ENCODE measurements around the gene SH3BP5L.

The SH3BP5L gene

DNA sequence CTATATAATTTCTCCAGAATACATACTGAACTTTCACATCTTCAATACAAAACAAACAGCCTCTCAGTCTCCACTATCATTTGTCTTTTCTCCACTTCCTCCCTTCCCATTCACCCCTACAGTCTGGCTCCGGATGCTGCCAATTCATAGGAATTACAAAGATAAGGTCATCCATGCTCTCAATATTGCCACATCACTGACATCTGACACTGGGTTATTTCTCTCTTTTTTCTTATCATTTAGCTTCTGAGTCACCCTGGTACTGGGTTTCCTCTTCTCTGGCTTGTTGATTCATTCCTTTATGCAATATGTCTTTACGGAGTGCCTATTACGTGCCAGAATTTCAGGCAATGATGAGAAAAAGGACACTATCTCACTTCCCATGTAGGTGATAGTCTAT lies 3.1 kb upstream of the SH3BP5L start:
- DNase-seq (ENCODE audit: low read depth in 2 of 2), result no peak

- DNase-seq (ENCODE audit: low read depth in 2 of 2), result no peak
These were observed 174 bp downstream of the SH3BP5L start for GRCh38 chr1:248825573-248825908.

GRCh38 chr1:248825136-248825535 lies 579 bp downstream of the SH3BP5L start:
- no peak for DNase-seq (ENCODE audit: low read depth in 2 of 2)

GRCh38 chr1:248824701-248825100 lies 1.0 kb downstream of the SH3BP5L start:
- no peak for DNase-seq (ENCODE audit: low read depth in 2 of 2)

DNA sequence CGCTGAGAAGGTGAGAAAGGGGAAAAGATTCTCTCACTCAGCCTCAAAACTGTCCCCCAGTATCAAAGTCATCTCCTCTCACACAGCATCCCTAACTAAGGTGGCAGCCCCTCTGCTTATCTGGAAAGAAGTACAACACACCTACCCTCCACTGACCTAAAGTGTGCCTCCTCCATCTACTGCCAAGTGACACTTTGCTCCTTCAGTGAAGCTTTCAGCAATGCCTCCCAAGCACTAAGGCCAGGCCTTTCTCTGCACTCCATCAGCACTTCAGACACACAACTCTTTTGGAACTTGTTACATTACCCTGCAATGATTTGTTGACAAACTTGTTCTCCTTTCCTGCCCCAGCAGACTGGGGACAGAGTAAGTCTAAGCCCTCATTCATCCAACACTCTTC lies 1.4 kb downstream of the SH3BP5L start:
- DNase-seq (ENCODE audit: low read depth in 2 of 2), result no peak

DNA sequence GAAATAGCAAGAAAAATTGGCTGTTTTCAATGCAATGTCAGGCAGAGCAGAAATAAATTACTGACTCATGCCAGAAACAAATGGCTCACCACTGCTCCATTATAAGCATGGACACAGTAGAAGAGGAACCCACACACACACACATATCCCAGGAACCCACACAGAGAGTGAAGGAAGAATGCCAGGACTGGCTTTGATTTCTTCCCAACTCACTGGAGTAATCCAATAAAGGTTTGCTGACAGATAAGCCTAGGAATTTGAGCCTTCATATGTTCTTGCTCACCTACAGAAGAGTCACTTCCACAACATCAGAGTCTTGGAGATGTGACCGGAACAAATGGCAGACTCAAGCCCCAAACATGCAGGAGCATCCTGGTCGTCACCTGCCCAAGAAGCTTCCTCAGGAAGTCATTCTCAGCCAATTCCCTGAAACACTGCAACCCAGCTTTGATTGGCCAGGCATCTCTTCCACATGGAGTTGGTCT lies 2.2 kb downstream of the SH3BP5L start:
- DNase-seq (ENCODE audit: low read depth in 2 of 2), result no peak

DNA sequence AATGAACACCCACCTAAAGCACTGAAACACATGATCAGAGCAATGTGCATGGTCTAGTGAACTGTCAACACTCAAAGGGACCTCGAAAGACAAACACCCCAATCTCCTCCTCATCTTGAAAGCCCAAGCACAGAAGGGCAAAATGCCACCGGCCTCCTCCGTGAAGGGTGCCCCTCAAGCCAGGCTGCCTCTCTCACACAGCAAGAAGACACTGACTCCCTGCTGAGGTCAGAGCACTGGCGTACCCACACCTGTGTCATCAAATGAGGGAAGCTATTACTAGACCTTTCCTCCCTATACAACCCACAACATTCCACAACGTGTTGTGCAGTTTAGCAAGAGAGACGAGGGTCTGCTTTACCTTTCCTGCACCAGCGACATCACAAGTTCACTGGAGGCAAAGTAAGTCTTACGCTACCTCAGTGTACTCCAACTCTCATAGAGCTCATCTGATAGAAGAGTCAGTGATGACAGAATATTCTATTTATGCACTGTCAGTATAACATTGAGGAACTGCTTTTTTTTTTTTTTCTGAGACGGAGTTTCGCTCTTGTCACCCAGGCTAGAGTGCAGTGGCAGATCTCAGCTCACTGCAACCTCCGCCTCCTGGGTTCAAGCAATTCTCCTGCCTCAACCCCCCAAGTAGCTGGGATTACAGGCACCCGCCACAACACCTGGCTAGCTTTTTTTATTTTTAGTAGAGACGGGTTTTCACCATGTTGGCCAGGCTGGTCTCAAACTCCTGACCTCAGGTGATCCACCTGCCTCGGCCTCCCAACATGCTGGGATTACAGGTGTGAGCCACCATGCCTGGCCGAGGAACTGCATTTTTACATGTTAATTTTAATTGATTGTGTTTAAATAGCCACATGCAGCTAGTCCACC lies 3.3 kb downstream of the SH3BP5L start:
- DNase-seq (ENCODE audit: low read depth in 2 of 2), result no peak

DNA sequence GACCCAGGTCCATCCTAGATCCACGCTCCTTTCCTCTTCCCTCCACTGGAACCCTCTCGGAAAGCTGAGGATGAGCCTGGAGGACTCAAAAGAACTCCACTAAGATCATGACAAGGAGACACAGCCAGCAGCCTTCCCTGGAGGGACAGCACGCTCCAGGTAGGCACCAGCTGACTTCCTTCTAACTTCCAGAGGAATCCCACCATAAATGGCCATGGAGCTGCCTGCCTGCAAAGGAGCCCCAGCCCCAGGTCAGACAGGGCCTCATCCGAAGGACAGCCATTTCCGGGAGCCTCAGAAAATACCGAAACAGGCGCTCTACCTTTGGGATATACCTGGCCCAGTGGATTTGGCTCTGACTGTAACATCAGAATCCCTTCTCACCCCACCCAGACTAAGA lies 4.1 kb downstream of the SH3BP5L start:
- no peak for DNase-seq (ENCODE audit: low read depth in 2 of 2)

DNA sequence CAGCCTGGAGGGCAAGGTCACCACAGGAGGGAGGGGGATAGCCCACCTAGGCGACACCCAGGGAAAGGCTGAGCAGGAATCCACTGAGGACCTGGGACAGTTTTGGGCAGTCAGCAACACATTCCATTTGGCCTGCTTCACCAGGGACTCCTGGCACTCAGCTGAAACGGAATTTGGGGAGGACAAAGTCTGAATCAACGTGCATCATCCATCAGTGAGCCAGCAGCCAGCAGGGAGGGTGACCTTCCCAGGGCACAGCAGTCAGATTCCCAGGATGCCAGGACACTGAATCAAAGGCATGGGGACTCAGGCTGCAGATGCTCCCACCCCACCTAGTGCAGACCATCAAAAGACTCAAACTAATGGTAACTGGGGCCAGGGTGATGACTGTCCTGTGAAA lies 4.6 kb downstream of the SH3BP5L start:
- DNase-seq (ENCODE audit: low read depth in 2 of 2), result no peak

GRCh38 chr1:248820041-248820585 lies 5.6 kb downstream of the SH3BP5L start:
- DNase-seq (ENCODE audit: low read depth in 2 of 2), result no peak

DNA sequence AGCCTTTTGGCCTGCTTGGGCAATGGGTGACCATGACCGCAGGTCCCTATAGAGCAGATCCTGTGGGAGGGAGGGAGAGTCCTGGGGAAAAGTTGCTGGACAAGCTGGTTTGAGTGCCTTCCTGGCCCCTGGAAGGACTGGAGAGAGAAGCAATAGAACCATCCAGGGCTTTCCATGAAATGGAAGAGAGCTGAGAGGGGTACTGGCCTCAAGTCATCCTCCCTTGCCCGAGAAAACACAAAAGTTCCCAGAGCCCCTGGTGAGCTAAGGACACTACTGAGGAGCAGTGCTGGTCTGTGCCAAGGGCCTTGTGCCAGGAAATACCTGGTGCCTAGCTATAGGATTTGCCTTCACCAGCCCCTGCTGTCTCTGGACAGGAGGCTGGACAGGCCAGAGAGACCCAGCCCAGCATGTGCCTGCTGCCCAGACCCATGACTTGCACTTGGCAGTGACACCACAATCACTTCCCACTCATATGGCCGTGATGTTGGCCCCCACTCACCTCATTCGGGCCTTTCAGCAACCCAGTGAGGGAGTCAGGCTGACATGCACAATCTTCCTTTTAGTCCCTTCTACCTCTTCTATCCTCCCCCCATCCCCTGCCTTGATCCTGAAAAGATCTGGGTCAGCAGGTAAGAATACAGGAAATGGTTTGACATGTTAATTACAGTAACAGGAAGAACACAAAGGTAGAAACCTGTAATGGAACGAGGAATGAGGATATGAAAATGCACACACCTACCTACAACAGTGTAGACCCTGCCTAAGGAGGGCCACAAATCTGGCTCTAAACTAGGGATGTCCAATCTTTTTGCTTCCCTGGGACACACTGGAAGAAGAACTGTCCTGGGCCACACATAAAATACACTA lies 7.0 kb downstream of the SH3BP5L start:
- DNase-seq (ENCODE audit: low read depth in 2 of 2), result no peak

DNA sequence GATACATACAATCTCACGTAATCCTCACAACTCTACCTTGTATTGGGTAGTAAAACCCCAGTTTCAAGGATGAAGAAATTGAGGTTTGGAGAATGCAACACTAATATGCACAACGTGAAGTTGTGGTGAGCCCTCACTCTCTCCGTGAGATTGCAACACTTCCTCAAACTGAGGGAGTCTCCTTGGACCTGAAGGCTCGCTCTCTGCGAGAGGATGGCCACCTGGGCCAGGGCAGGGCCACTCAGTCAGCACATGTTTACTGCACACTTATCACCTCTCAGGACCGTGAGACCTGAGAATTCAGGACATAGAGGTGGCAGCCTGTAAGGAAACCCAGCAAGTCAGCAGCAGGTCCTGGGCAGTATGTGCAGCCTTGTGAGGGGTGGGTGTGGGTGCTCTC lies 8.7 kb downstream of the SH3BP5L start:
- DNase-seq (ENCODE audit: low read depth in 2 of 2), result no peak

DNA sequence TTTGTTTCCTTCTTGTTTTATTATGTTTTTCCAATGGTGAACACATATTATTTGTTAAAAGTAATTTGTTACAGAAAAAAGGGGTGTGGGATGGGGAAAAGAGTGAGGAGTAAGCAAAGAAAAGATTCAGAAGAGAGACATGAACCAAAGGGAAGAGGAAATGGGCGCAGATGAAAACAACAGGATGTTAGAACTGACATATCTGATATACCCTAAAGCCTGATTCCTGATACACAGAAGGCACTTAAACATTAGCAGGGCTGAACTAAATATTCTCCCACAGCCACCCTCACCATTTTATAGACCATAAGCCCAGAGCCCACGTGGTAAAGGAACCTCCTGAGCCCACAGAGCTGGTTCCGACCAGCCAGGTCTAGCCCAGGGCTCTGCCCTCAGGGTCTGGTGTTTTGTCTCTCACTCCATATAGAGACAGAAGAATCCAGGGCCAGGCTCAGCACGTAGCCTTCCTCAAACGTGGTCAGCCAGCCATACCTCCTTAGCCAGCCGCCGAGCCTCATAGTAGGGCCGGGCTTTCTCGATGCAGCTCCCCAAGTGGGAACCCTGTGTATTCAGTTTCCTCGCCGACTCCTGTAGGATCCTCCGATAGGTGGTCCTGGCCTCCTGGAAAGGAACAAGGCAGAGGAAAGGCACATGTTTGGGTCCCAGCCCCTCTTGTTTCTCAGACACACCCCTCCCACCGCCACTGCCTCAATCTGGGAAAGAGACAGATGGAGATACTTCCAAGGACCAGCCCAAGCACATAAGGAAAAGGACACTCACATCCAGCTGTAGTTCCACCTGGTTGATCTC lies 9.5 kb downstream of the SH3BP5L start:
- DNase-seq (ENCODE audit: low read depth in 2 of 2), result no peak

GRCh38 chr1:248815407-248816034 lies 10.2 kb downstream of the SH3BP5L start:
- no peak for DNase-seq (ENCODE audit: low read depth in 2 of 2)

GRCh38 chr1:248814351-248814750 lies 11.4 kb downstream of the SH3BP5L start:
- no peak for DNase-seq (ENCODE audit: low read depth in 2 of 2)

- no peak for DNase-seq (ENCODE audit: low read depth in 2 of 2)
These were observed 12.2 kb downstream of the SH3BP5L start for GRCh38 chr1:248813546-248813945.

DNA sequence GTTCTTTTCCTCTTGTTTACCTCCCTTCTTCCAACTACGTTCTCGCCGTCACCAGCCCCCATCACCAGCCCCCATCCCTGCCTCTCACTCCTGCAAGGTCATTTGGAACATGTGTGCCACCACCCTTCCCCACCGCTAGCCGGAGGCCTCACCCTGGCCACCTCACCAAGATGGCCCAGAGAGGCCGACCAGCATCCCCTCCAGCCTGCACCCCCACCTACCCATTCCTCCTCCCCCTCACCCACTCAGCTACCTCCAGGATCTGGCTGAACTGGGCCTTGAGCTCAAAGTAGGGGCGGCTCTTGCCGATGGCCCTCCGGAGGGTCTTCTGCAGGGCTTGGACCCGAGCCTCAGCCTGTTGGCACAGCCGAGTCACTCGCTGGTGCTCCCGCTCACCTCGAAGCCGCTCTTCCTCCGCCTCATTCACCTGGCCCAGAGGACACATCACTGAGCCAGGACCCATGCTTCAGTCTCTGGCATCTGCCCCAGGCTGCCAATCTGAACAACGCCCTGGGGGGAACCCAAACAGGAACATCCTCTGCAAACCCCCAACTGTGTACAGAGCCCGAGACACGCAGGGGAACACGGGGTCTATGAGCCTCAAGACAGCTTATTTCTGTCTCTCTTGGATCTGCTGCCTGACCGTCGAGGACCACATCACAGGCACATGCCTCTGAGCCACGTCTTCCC lies 12.8 kb downstream of the SH3BP5L start:
- DNase-seq (ENCODE audit: low read depth in 2 of 2), result no peak

DNA sequence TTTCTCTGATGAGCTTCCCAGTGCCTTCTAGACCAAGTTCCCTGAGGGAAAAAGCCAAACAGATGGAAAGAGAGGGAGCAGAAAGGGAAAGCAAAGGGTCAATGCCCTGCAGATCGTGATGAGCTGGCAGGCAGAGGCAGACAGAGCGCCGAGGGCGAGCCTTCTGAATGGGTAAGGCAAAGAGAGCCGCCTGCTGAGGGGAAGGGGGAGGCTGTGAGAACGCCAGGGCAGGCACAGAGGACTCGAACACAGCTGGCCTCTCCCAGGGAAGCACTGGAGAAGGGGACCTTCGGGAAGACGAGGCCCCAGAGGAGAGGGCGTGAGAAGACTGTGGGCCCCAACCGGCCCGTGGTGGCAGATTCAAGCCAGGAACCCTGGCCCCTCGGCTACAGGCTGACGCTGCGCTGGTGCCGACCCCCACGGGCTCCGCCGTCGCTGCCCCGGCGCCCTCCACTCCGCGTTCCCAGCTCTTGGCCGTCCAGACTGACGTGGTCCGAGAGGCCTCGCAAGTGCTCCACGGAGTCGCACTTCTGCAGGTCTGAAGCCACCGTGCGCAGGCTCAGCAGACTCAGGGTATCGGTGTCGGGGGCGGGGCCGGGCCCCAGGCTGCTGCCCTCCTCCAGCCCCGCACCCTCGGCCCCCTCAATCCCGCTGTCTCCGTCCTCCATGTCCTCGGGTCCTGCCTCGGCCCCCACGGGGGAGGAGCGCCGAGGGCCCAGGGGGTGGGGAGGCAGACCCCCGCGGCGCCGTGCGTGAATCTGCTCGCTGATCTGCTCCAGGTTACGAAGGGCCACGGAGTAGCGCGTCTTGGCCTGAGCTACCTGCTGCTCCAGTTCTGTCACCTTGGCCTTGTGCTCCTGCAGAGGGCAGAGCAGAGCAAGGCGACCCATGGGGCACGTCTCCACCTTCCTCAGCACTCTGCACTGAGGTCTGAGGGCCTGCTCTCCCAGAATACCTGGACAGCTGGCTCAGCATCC lies 13.9 kb downstream of the SH3BP5L start:
- DNase-seq (ENCODE audit: low read depth in 2 of 2), result no peak

DNA sequence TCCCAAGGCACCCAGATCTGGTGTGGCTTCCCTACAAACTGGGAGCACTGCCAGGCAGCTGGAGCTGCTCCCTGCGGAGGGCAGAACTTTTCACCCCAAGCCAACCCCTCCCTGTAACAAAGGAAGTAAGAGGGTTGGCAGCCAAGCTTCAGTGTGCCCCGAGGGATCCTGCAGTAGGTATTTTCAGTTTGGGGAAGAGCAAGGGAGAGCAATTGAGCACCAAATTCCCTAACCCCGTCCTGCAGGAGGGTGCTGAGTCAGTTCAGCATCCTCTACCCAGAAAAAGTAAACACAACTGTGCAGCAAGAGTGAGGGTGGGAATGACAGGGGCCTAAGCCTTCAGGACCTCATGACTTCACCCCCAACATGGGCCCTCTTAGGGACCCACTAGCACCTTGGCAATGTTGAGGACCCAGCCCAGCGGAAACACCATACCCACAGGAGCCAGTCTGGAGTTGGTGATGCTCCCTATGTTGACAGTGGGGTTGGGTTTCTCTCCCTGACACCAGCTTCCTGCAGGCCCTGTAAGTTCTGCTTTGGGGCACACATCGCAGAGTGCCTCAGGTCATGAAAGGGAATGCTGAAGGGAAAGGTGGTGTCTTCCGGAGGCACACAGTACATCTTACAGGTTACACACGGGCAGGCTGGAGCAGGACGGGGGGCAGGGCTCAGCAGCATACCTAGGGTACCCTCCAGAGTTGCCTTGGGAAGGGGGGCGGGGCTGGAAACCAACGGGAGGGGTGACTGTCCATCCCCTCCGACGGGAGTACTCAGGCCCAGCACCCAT lies 14.8 kb downstream of the SH3BP5L start:
- no peak for DNase-seq (ENCODE audit: low read depth in 2 of 2)

Data from stimulated activated CD8-positive, alpha-beta memory T cell treated with anti-CD3 and anti-CD28 coated beads, Interleukin-15, amount 100 ng/mL, for 4 hours (primary cell).